ENCODE measurements around the gene DRD4. TPM values are rescaled to one million over a fixed set of nuclear protein-coding genes. Genes with fewer than 3 reads are reported as not detected.
"Not testable (repeated sequence)": the region's sequence is repeated elsewhere in the genome, so short reads cannot be mapped to it uniquely, and the experiment has no call there.

The DRD4 gene
- total RNA-seq, 1 donor from 2014 or later, result 4.1 TPM

DNA sequence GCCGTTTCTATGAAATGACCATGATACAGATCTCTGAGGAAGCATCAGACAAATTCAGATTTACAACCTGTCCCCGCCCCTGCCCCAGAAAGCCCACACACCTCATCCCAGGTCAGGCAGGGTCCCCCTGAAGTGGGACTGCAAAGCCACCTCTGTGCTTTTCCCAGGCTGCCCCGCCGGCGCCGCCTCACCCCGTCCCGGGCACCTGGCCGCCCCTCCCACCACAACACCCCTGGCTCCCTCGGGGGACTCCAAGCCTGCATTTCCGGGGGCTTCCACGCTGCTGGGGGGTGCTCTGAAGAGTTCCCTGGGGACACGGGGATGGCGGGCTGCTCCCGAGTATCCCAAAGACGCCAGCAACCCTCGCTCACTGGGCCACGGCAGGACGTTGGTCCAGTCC, 23.2 kb downstream of the DRD4 start:
- ATAC-seq (no peak), DNase-seq (ENCODE audit: low spot score) (no peak)
- intact Hi-C loops (cut with DNase I), result loop anchor here (10.0 kb wide), 1 partner anchor 135 kb away; the partner anchor contains the start of genes CEND1 and SLC25A22

DNA sequence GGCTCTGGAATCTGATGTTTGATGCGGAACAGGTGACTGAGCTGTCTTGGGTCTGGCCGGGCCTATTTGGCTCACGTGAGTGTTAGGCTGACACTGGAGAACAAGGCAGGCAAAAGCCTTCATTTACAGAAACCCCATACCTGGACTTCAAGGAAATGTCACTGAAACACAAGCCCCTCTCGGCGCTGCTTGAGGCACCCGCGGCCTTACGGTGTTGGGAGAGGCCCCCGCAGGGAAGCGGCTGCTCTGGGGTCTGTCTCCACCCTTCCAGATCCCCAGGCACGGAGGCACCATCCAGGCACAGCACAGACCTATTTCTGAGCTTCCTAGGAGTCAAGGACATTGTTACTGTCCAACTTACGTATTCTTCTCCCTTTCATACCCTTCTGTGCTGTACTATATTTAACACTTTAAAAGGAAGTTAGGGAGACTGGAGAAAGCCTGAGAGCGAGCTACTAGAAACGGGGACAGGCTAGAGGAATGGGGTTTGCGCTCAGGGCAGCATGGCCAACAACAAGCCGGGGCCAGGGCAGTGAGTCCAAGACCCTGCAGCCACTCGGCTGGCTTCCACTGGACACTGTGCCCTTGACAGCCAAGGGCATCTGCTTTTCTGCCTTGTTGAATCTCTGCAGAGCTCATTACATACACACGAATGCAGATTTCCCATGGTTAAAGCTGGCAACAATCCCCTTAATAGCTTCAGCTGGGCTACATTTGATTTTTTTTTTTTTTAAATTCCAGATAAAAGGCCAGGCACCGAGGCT, 23.8 kb downstream of the DRD4 start:
- DNase-seq (ENCODE audit: low spot score), result no peak
- intact Hi-C loops (cut with DNase I), result loop anchor here (10.0 kb wide), 1 partner anchor 134 kb away; the partner anchor contains the start of genes CEND1 and SLC25A22
- no peak for ATAC-seq

DNA sequence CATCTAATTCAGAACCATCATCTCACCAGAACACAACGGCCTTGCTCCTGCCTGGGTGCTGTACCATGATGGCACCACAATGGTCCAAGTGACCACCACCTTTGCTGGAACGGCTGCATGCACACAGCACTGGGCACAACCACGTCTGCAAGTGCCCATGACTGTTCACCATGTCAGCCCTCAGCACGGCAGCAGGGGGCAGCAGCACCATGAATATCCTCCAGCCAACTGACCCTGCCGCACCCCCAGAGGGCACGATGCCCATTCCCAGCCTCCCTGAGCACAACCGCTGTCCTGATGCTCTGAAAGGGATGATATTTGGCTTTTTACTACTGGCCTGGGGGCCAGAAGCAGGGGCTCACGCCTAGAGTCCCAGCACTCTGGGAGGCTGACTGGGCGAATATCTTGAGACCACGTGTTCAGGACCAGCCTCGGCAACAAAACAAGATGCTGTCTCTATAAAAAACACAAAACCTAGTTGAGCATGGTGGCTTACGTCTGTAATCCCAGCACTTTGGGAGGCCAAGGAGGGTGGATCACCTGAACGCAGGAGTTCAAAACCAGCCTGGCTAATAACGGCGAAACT, 25.7 kb downstream of the DRD4 start:
- intact Hi-C loops (cut with DNase I), result loop anchor here (10.0 kb wide), 1 partner anchor 132 kb away; the partner anchor contains the start of genes CEND1 and SLC25A22
- peak; percentile 76 for ATAC-seq

DNA sequence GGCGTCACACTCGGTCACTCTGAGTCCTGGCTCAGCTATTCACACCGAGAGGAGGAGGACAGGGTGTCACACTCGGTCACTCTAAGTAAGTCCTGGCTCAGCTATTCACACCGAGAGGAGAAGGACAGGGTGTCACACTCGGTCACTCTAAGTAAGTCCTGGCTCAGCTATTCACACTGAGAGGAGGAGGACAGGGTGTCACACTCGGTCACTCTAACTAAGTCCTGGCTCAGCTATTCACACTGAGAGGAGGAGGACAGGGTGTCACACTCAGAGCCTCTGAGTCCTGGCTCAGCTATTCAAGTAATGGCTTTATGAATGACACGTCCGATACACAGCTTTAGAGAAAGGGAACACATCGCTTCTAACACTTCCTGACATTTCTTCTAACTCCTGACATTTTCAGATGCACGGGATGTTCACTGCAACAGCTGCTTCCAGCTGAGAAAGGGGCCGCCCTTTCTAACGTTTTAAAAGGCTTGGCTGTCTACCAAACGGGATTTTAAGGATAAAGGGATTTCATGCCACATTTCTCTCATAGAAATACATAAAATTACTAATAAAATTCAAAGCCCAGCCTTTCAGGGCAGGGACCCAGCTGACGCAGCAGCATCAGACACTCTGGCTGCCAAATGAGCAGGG, 28.1 kb downstream of the DRD4 start:
- ATAC-seq, result no peak
- intact Hi-C loops (cut with DNase I), result loop anchor here (10.0 kb wide), 1 partner anchor 130 kb away; the partner anchor contains the start of genes CEND1 and SLC25A22

More for the DNA sequence above, 25.7 kb downstream of the DRD4 start:
- DNase-seq (ENCODE audit: low spot score), result peak; percentile 79

DNA sequence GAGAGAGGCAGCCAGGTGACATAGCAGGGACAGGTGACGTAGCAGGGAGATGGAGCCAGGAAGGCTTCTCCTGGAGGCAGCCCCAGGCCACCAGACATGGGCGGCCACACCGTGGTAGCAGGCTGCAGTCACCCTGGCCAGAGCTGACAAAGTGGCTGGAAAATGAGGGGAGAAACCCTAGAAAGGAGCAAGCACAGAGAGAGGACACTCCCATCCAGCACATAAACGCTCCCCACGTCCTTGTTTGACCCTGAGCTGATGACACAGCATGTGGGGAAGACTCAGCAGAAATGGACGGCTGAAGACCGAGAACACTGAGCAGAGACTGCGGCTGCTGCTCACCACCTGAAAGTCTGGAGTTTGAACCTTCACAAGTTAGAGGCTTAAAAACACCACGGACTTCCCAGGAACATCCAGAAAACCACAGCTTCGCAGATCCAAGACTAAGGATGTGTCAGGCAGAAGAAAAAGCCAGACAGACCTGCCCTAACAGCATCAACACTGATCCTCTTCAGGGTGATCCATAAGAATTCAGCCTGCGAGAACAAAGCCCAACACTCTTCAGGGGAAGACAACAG, 28.7 kb downstream of the DRD4 start:
- ATAC-seq, result peak; percentile 54
- intact Hi-C loops (cut with DNase I), result loop anchor here (10.0 kb wide), 1 partner anchor 129 kb away; the partner anchor contains the start of genes CEND1 and SLC25A22
- no peak for DNase-seq (ENCODE audit: low spot score)

More for the DNA sequence above, 28.1 kb downstream of the DRD4 start:
- no peak for DNase-seq (ENCODE audit: low spot score)

DNA sequence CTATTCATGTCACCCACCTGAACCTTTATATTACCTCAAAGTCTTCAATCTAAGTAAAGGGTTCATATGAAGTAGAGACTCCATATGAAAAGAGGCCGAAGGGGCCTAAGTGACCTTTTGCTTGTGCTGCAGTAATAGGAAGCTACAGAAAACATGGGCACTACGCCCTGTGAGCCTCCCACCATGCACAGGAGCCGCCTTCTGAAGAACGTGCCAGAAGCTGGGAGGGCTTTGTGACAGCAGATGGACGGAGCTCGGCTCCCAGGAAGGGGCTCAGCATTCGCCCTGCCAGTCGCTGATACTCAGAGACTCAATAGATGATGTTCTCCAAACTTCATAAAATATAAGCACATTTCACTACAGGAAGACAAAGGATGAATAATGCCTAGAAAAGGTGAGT, 36.8 kb downstream of the DRD4 start:
- DNase-seq (ENCODE audit: low spot score) (no peak), ATAC-seq (no peak)
- intact Hi-C loops (cut with DNase I), result no loop called here

DNA sequence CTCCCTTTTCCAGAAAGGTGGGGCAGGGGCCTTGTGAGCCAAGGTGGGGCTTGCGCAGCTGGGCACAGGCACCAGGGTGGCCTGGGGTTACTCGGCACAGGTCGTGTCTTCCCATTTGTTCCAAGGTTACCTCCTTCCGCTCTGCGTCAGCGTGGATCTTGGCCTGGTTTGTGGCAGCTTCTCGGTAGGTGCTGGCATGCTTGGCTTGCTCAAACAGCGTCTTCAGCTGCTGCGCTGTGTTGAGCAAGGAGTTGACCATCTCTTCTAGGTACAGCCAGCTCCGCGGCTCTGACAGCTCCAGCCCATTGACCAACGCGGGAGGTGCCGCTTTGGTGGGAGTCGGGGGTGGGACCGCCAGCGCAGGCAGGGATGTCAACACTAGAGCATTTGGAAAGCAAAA, 37.3 kb downstream of the DRD4 start:
- no peak for DNase-seq (ENCODE audit: low spot score)
- no peak for ATAC-seq
- intact Hi-C loops (cut with DNase I), result no loop called here

DNA sequence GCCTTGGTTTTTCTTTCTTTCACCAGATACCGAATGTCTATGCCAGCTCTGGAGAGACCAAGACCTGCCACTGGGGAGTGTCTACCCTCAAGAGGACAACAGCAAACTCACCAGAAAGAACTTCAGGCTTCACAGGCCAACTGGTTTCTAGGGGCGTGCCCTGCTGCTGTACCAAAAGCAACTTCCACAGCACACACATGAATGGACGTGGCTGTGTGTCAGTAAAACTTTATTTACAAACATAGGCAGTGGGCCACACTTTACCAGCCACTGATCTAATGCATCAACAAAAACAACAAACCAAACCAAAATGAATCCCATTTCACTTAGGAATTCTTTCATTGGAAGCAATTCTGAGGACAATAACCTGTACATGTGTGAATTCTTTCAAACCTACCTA, 41.2 kb downstream of the DRD4 start:
- ATAC-seq (no peak), DNase-seq (ENCODE audit: low spot score) (no peak)
- intact Hi-C loops (cut with DNase I), result no loop called here

DNA sequence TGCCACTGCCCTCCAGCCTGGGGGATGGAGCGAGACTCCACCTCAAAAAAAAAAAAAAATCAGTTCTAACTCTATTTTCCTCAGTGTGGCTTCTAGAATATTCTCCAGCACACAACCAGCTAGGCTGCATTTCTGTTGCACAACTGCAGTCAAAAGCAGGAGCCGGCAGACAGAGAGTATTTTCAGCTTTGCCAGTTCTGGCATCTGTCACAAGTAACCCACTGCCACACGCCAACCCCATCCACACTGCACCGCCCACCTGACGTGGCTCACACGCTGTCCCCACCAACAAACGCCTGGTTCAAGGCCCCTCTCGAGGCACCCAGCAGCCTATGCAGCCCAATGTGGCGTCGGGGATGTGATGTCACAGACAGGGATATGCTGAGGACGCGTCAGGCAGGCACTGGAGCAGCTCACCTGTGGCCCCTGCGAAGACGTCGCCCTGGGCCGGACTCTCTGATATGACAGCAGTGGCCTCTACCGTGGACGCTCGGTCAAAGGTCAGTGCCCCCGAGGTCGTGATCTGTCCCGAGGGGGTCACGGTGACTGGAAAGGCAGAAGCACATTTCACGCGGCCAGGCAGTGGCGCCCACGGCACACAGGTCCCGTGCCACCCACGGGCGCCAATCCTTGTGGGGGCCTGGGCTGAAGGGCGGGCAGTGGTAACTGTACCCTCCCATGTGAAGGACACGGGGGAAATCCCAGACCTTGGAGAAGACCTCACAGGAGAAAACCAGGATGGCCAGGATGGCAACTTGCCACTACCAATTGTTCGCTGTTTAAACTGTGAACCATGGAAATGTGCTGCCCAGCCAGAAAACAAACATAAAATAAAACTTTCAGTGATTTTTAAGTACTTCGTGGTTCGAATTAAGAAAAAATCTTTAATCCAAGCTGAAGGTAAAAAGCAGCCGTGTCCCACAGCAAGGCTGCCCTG, 42.5 kb downstream of the DRD4 start:
- DNase-seq (ENCODE audit: low spot score) (no peak), ATAC-seq (peak; percentile 42)
- intact Hi-C loops (cut with DNase I), result no loop called here

DNA sequence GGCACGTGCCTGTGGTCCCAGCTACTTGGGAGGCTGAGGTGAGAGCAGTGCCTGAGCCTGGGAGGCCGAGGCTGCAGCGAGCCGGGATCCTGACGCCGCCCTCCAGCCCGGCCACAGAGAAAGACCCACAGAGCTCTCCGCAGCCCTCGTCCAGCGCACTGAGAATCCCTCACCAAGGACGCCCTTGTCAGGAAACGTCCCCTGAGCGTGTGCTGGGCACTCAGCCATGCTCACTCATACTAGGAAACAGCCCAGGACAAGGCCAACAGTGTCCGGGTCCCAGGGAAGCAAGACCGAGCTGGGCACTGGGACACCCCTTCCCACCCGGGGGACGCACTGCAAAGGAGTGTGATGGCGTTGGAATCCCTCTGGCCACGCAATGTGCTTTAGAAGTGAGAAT, 43.4 kb downstream of the DRD4 start:
- intact Hi-C loops (cut with DNase I), result no loop called here
- no peak for DNase-seq (ENCODE audit: low spot score)
- ATAC-seq, result no peak

DNA sequence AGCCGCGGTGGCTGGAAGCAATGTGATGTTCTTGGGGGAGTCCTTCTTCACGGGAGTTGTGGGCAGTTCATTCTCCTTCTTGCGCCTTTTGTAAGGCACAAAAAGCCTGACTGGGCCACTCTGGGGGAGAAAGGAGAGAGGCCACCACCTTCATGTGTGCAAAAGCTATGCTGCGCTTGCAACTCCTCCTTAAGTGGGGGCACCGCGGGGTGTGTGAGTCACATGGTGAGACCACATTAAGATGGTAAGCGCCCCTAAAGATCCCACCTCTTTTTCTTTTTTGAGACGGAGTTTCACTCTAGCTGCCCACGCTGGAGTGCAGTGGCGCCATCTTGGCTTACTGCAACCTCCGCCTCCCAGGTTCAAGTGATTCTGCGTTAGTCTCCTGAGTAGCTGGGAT, 43.9 kb downstream of the DRD4 start:
- ATAC-seq, result no peak
- intact Hi-C loops (cut with DNase I), result no loop called here
- no peak for DNase-seq (ENCODE audit: low spot score)

DNA sequence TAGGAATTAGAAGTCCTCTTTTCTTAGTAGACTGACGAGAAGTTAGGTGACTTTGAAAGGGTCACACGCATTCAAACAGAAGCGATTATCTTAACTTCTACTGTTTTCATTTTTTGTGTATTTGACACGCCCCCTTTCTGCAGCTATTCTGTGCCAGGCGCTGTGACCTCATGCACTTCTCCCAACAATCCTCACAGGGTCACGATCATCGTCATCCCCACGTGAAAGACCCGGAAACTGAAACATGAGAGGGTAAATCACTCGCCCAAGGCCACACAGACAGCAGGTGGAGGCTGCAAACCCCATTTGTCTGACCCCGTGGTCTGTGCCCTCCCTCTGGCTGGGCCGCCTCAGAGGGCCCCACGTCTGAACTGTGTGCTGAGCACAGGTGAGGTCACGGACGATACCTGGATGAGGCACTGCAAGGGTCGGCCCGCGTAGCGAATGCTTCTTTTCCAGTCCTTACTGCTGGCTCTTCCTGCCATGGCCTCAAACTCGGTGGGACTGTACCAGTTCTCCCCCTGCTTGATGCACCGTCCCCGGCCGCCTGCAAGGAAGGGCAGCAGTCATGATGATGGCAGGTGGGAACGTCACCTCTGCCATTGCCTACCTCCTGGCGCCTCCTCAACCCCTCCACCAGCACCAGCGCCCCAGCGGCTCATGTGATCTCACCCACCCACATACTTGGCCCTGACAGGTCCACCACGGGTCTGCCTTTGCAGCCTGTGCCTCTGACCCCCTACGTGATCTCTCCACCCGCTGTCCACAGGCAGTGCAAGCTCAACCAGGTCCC, 49.6 kb downstream of the DRD4 start:
- ATAC-seq (no peak), DNase-seq (ENCODE audit: low spot score) (no peak)
- intact Hi-C loops (cut with DNase I), result no loop called here

DNA sequence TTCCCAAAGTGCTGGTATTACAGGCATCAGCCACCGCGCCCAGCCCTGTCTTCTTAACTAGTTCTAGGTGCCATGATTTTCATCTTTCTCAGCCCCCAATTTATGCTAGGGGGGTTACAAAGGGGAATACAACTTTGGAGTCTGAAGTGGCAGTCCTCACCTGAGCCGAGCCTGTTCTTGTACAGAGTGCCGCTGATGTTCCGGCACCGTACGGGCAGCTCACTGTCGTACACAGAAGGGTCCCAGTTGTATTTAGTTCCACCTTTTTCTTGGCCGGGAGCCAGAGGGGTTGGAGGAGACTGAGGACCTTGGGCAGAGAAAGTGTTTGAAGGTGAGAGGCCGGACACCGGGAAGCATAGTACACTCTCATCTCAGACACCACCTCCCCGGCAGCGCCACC, 50.7 kb downstream of the DRD4 start:
- DNase-seq (ENCODE audit: low spot score) (no peak), ATAC-seq (no peak)
- intact Hi-C loops (cut with DNase I), result no loop called here

DNA sequence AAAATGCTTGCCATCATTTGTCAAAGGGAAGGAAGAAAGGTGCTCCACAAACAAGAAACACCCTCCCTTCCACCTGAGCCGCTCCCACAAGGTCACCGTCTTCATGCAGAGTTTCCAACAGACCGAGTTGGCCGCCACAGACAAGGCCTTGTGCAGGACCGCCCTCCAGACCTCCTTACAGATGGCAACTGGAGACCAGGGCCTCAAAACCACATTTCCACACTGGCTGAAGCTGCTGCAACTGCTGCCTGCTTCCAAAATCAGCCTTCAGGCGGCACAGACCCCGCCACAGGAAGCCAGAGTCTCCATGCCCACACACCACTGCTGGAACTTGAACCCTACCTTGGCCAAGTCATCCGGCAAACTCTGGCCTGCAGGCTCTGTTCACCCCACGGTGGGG, 51.6 kb downstream of the DRD4 start:
- DNase-seq (ENCODE audit: low spot score), result no peak
- intact Hi-C loops (cut with DNase I), result no loop called here
- ATAC-seq, result no peak

DNA sequence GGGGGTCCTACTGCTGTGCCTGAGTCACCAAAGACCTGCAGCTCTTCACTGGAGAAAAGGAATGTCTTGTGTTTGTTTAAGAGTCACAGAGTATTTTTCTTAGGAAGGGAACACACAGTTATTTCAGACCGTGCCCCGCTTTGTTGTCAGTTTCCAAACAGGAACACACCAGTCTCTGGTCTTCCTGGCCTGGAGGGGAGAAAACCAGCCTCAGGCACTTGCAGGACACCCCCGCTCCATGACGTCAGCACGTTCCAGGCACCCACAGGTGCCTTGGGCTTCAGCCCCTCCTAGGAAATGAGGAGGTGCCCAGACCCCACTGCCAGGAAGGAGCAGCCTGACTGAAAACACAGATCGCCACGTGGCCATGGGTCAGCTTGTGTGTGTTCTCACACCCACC, 52.6 kb downstream of the DRD4 start:
- no peak for ATAC-seq
- intact Hi-C loops (cut with DNase I), result no loop called here

DNA sequence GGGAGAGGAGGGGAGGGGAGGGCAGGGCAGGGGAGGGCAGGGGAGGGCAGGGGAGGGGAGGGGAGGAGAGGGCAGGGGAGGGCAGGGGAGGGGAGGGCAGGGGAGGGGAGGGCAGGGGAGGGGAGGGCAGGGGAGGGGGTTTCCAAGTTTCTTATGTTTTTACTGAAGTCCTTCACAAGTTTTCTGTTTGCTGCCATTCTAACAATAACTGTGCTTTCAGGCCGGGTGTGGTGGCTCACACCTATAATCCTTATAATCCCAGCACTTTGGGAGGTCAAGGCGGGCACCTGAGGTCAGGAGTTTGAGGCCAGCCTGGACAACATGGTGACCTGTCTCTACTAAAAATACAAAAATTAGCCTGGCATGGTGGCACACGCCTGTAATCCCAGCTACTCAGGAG, 53.2 kb downstream of the DRD4 start:
- intact Hi-C loops (cut with DNase I); DNase-seq (ENCODE audit: low spot score); ATAC-seq: not testable (repeated sequence)

More for the DNA sequence above, 52.6 kb downstream of the DRD4 start:
- no peak for DNase-seq (ENCODE audit: low spot score)

All from sciatic nerve (tissue), 2 donors.